Ecto neural progenitor cell (in vitro differentiated cells): ENCODE data around the gene ATRNL1.
"Not testable (repeated sequence)": the region's sequence is repeated elsewhere in the genome, so short reads cannot be mapped to it uniquely, and the experiment has no call there.

Experiments
- DNase-seq: peaks from one replicate; pipeline ENCODE4 v3.0.0-alpha.2; 2018; ENCODE audit warnings: low spot score

Gene ATRNL1

GRCh38 chr10:115432188-115432819, 339.1 kb downstream of the ATRNL1 start:
- DNase-seq: no peak

- no peak for DNase-seq
Measured at GRCh38 chr10:115436999-115437398, 343.8 kb downstream of the ATRNL1 start.

GRCh38 chr10:115441907-115442545, 348.9 kb downstream of the ATRNL1 start:
- no peak for DNase-seq

- no peak for DNase-seq
Measured at GRCh38 chr10:115456812-115457211, 363.6 kb downstream of the ATRNL1 start.

- DNase-seq: no peak
Measured at GRCh38 chr10:115483294-115483693, 390.1 kb downstream of the ATRNL1 start.

GRCh38 chr10:115491526-115492140, 398.5 kb downstream of the ATRNL1 start:
- no peak for DNase-seq

- no peak for DNase-seq
Measured at GRCh38 chr10:115503546-115503945, 410.4 kb downstream of the ATRNL1 start.

GRCh38 chr10:115514895-115515294, 421.7 kb downstream of the ATRNL1 start:
- DNase-seq: no peak

GRCh38 chr10:115525141-115525540, 432.0 kb downstream of the ATRNL1 start:
- no peak for DNase-seq

GRCh38 chr10:115527682-115528081, 434.5 kb downstream of the ATRNL1 start:
- not testable (repeated sequence) for DNase-seq

- DNase-seq: not testable (repeated sequence)
Measured at GRCh38 chr10:115536401-115536800, 443.2 kb downstream of the ATRNL1 start.

- no peak for DNase-seq
Measured at GRCh38 chr10:115539142-115539762, 446.1 kb downstream of the ATRNL1 start.

- DNase-seq: no peak
Measured at GRCh38 chr10:115555887-115556402, 462.8 kb downstream of the ATRNL1 start.

- DNase-seq: no peak
Measured at GRCh38 chr10:115558252-115558651, 465.1 kb downstream of the ATRNL1 start.

GRCh38 chr10:115566867-115567266, 473.7 kb downstream of the ATRNL1 start:
- no peak for DNase-seq

- no peak for DNase-seq
Measured at GRCh38 chr10:115572740-115573455, 479.7 kb downstream of the ATRNL1 start.

- DNase-seq: no peak
Measured at GRCh38 chr10:115580239-115580638, 487.1 kb downstream of the ATRNL1 start.

- no peak for DNase-seq
Measured at GRCh38 chr10:115593060-115593459, 499.9 kb downstream of the ATRNL1 start.

- DNase-seq: no peak
Measured at GRCh38 chr10:115604627-115605026, 511.5 kb downstream of the ATRNL1 start.

GRCh38 chr10:115606086-115606485, 512.9 kb downstream of the ATRNL1 start:
- DNase-seq: no peak

- no peak for DNase-seq
Measured at GRCh38 chr10:115606741-115607140, 513.6 kb downstream of the ATRNL1 start.

GRCh38 chr10:115624448-115624847, 531.3 kb downstream of the ATRNL1 start:
- no peak for DNase-seq
